Stomach (tissue), 9 donors: ENCODE measurements around the gene DUSP7. TPM values are rescaled to one million over a fixed set of nuclear protein-coding genes. Genes with fewer than 3 reads are reported as not detected.

ENCODE experiments used
- DNase-seq, 2 donors: peaks; one replicate each; pipeline versions ENCODE4 v3.0.0 to v3.0.0-alpha.2; 2013 to 2019
- H3K27ac ChIP-seq, 5 donors: fragments of 200-600 bp in 4 of 5; sonication (generic) in 4 of 5; one replicate each; pipeline ENCODE4 v1.5.1; 2013 to 2019; ENCODE audit warnings: mild to moderate bottlenecking in 1 of 5, moderate library complexity in 1 of 5
- H3K27me3 ChIP-seq, 3 donors: fragments of 200-600 bp; sonication (generic); one replicate each; pipeline ENCODE4 v1.5.1; 2017 to 2019; ENCODE audit warnings: mixed run types in 1 of 3
- H3K36me3 ChIP-seq, 4 donors: fragments of 200-600 bp; sonication (generic); 1 replicate in 3 of 4; 2 replicates in 1 of 4; pipeline ENCODE4 v1.5.1; 2016 to 2019
- H3K4me1 ChIP-seq, 4 donors: fragments of 200-600 bp; sonication (generic); one replicate each; pipeline ENCODE4 v1.5.1; 2016 to 2019
- H3K4me3 ChIP-seq, 4 donors: fragments of 200-600 bp; sonication (generic) in 3 of 4; one replicate each; pipeline ENCODE4 v1.5.1; 2016 to 2019; ENCODE audit warnings: mild to moderate bottlenecking in 1 of 4
- H3K9me3 ChIP-seq, 4 donors: fragments of 200-600 bp; sonication (generic); one replicate each; pipeline ENCODE4 v1.5.1; 2016 to 2019
- CTCF ChIP-seq, 7 experiments: fragments of 450-650 bp in 4 of 7; fragments of 200-600 bp in 3 of 7; sonication (generic) in 3 of 7; IDR thresholded peaks; one replicate each; pipeline ENCODE4 v1.5.1; 2016 to 2019; ENCODE audit warnings: antibody characterized with exemption in 7 of 7, control low read depth in 2 of 7, mild to moderate bottlenecking in 1 of 7
- EP300 ChIP-seq: sonication (generic); formaldehyde crosslinking; IDR thresholded peaks from one replicate; pipeline ENCODE4 v1.6.1; 2017; ENCODE audit warnings: antibody characterized with exemption
- POLR2A ChIP-seq, 4 donors: fragments of 450-650 bp; IDR thresholded peaks; one replicate each; pipeline ENCODE4 v1.6.1; 2016; ENCODE audit warnings: antibody characterized with exemption in 4 of 4, control low read depth in 2 of 4, mild to moderate bottlenecking in 1 of 4, moderate library complexity in 1 of 4
- POLR2AphosphoS5 ChIP-seq, 3 donors: sonication (generic); formaldehyde crosslinking; IDR thresholded peaks; one replicate each; pipeline ENCODE4 v1.6.1; 2016; ENCODE audit warnings: antibody characterized with exemption in 3 of 3
- WGBS, 5 donors: extraction: QIAGEN DNeasy Blood & Tissue Kit in 3 of 5; methylation state at CpG; one replicate each; pipeline versions ENCODE4 v1.1.5 to v1.1.7; 2013 to 2018; 5-methylcytosine and 5-hydroxymethylcytosine counted together
- intact Hi-C: fragments of 100-400 bp; cut with DNase I; formaldehyde crosslinking; loops from one replicate; pipeline ENCODE4 v1.15.1; 2023; ENCODE audit warnings: low total_unique reads
- polyA plus RNA-seq, 3 donors: library from polyadenylated mRNA; stranded (reverse); fragments of 200-250 nt; gene quantifications; one replicate each; pipeline ENCODE4 v1.2.3, GENCODE V29; 2013
- total RNA-seq, 5 donors: library from RNA; depleted of rRNA; stranded (reverse); fragments of >200 nt; gene quantifications; one replicate each; pipeline versions ENCODE4 v1.1.0 to v1.2.3, GENCODE V29; 2014 to 2016
- donor health status: healthy with polysubstance abuse.
- donor health status: Bipolar disorder and iron deficiency.
- donor health status: healthy.

Gene DUSP7
- total and polyA plus RNA-seq, 8 donors = 0.58 to 23.7 (median 5.0) TPM

- WGBS, 5 donors = 75 to 85% (median 80%) methylated on average over 19 to 20 of the region's 20 CpGs
- H3K4me3 ChIP-seq = no peak overlapping the region
- no peak for DNase-seq
- no peaks in the 10 kb centered on the region for H3K9me3 ChIP-seq
- peak overlapping the region in 3 of 5 donors; percentile 26 to 40 (median 29) for H3K27ac ChIP-seq
- intact Hi-C loops = no loop called here
- TF ChIP-seq POLR2A (IDR thresholded peaks at IDR 0.05) = no peak
- no peak for TF ChIP-seq EP300
- TF ChIP-seq CTCF (IDR thresholded peaks at IDR 0.05) = no peak
- TF ChIP-seq POLR2AphosphoS5 (IDR thresholded peaks at IDR 0.05) = no peak
- no peaks in the 10 kb centered on the region for H3K27me3 ChIP-seq
- H3K36me3 ChIP-seq = no peaks in the 10 kb centered on the region
- peaks cover 0 to 25% (median 2%) of the 10 kb centered on the region in 4 donors for H3K4me1 ChIP-seq
Measured at GRCh38 chr3:52022323-52023100, 33.9 kb downstream of the DUSP7 start.

GRCh38 chr3:52021489-52022268 lies 34.7 kb downstream of the DUSP7 start:
- Histone ChIP-seq H3K4me3 (no peak overlapping the region), H3K27me3 (no peaks in the 10 kb centered on the region), H3K9me3 (no peaks in the 10 kb centered on the region), H3K4me1 (peaks cover 0 to 25% (median 2%) of the 10 kb centered on the region in 4 donors), H3K36me3 (no peaks in the 10 kb centered on the region), H3K27ac (peak overlapping the region in 4 of 5 donors; percentile 4 to 40 (median 28))
- no peak for TF ChIP-seq POLR2AphosphoS5 (IDR thresholded peaks at IDR 0.05)
- TF ChIP-seq EP300 = no peak
- no peak for TF ChIP-seq POLR2A (IDR thresholded peaks at IDR 0.05)
- no peak for TF ChIP-seq CTCF (IDR thresholded peaks at IDR 0.05)
- DNase-seq = peak in 1 of 2 donors; percentile 42
- WGBS, 5 donors = 71 to 88% (median 83%) methylated on average over 6 to 10 of the region's 10 CpGs
- intact Hi-C loops = no loop called here

- WGBS, 5 donors = 91 to 96% (median 93%) methylated on average over 6 to 7 of the region's 7 CpGs
- Histone ChIP-seq H3K9me3 (no peaks in the 10 kb centered on the region), H3K36me3 (no peaks in the 10 kb centered on the region), H3K27ac (peak overlapping the region in 3 of 5 donors; percentile 8 to 29 (median 15)), H3K4me1 (peaks cover 0 to 25% (median 2%) of the 10 kb centered on the region in 4 donors), H3K4me3 (no peak overlapping the region), H3K27me3 (no peaks in the 10 kb centered on the region)
- TF ChIP-seq POLR2A (IDR thresholded peaks at IDR 0.05) (no peak), EP300 (no peak), POLR2AphosphoS5 (IDR thresholded peaks at IDR 0.05) (no peak), CTCF (IDR thresholded peaks at IDR 0.05) (no peak)
- DNase-seq = no peak
- intact Hi-C loops = no loop called here
Measured at GRCh38 chr3:52020796-52021195, 35.6 kb downstream of the DUSP7 start.

- 73 to 82% (median 82%) methylated on average over 14 to 17 of the region's 17 CpGs for whole genome bisulfite sequencing, 5 donors
- Histone ChIP-seq H3K9me3 (no peaks in the 10 kb centered on the region), H3K27me3 (no peaks in the 10 kb centered on the region), H3K27ac (peak overlapping the region in 3 of 5 donors; percentile 20 to 46 (median 25)), H3K36me3 (no peaks in the 10 kb centered on the region), H3K4me3 (no peak overlapping the region), H3K4me1 (peaks cover 0 to 25% (median 2%) of the 10 kb centered on the region in 4 donors)
- intact Hi-C loops = no loop called here
- peak; percentile 55 for TF ChIP-seq EP300
- no peak for TF ChIP-seq POLR2AphosphoS5 (IDR thresholded peaks at IDR 0.05)
- no peak for TF ChIP-seq CTCF (IDR thresholded peaks at IDR 0.05)
- TF ChIP-seq POLR2A (IDR thresholded peaks at IDR 0.05) = no peak
- DNase-seq = no peak
Measured at GRCh38 chr3:52019352-52020080, 36.9 kb downstream of the DUSP7 start.
